Measurements from ENCODE around the gene SPTB.
A peak's percentile ranks its signal among the peaks of the same experiment; 100 is the strongest.

Gene SPTB

GRCh38 chr14:64721899-64722298 is 157.8 kb downstream of the SPTB start:
- no peak overlapping the region; the same call in 1 of the 2 replicates for H3K27ac ChIP-seq (ENCODE audit: extremely low read depth, low read depth, low read length)
- no peak overlapping the region for H3K4me3 ChIP-seq (ENCODE audit: low read depth, low read length)
- TF ChIP-seq ZNF544 (tag by site-specific recombination; IDR thresholded peaks at IDR 0.05), result no peak
- TF ChIP-seq PRDM1 (tag by site-specific recombination; IDR thresholded peaks at IDR 0.05), result peak; percentile 34; the same call in 1 of the 2 replicates
- TF ChIP-seq PRDM2 (tag by site-specific recombination; IDR thresholded peaks at IDR 0.05; ENCODE audit: borderline replicate concordance), result no peak
- CTCF ChIA-PET, result no interaction called here
- H3K4me1 ChIP-seq (ENCODE audit: control insufficient read depth, insufficient read depth, low read length), result peaks cover 36% of the 10 kb centered on the region
- no peaks in the 10 kb centered on the region for H3K36me3 ChIP-seq (ENCODE audit: control insufficient read depth in 2 of 2, insufficient read depth in 1 of 2, low read length in 2 of 2)
- POLR2A ChIA-PET, result interaction anchor here (1.0 kb wide), 1 partner anchor 13 kb away, joined by 3 read pairs; no protein-coding TSS in a partner anchor
- no peaks in the 10 kb centered on the region for H3K9me3 ChIP-seq (ENCODE audit: control insufficient read depth, insufficient read depth, low read depth, low read length)

- POLR2A ChIA-PET, result no interaction called here
- Histone ChIP-seq H3K4me3 (ENCODE audit: low read depth, low read length) (no peak overlapping the region), H3K4me1 (ENCODE audit: control insufficient read depth, insufficient read depth, low read length) (peaks cover 34% of the 10 kb centered on the region), H3K9me3 (ENCODE audit: control insufficient read depth, insufficient read depth, low read depth, low read length) (no peaks in the 10 kb centered on the region), H3K27ac (ENCODE audit: extremely low read depth, low read depth, low read length) (no peak overlapping the region; the same call in 1 of the 2 replicates), H3K36me3 (ENCODE audit: control insufficient read depth in 2 of 2, insufficient read depth in 1 of 2, low read length in 2 of 2) (no peaks in the 10 kb centered on the region)
- CTCF ChIA-PET, result interaction anchor here (0.7 kb wide), 1 partner anchor 10 kb away, joined by 3 read pairs; no protein-coding TSS in a partner anchor
- TF ChIP-seq ZNF114 (tag by site-specific recombination; IDR thresholded peaks at IDR 0.05), result no peak
- TF ChIP-seq ZNF629 (tag by site-specific recombination; IDR thresholded peaks at IDR 0.05), result no peak
- peak; percentile 46; the same call in 1 of the 2 replicates for TF ChIP-seq ZNF600 (tag by site-specific recombination; IDR thresholded peaks at IDR 0.05)
- TF ChIP-seq GLIS2 (tag by site-specific recombination; IDR thresholded peaks at IDR 0.05), result peak; percentile 33; the same call in 1 of the 2 replicates
- peak; percentile 98 for TF ChIP-seq ZIC2 (tag by site-specific recombination; IDR thresholded peaks at IDR 0.05)
- no peak for TF ChIP-seq ZNF843 (tag by site-specific recombination; IDR thresholded peaks at IDR 0.05)
- peak; percentile 88 for TF ChIP-seq ZNF423 (tag by site-specific recombination; IDR thresholded peaks at IDR 0.05)
- peak; percentile 92 for TF ChIP-seq GLIS1 (tag by site-specific recombination; IDR thresholded peaks at IDR 0.05)
- TF ChIP-seq ZNF175 (tag by site-specific recombination; IDR thresholded peaks at IDR 0.05), result no peak
- no peak for TF ChIP-seq ZBTB1 (tag by site-specific recombination; IDR thresholded peaks at IDR 0.05)
- TF ChIP-seq ZNF341 (tag by site-specific recombination; IDR thresholded peaks at IDR 0.05; ENCODE audit: low read depth), result peak; percentile 83
Observed at GRCh38 chr14:64721391-64721791, 158.3 kb downstream of the SPTB start.

GRCh38 chr14:64720131-64720576 is 159.6 kb downstream of the SPTB start:
- CTCF ChIA-PET, result interaction anchor here (1.0 kb wide), 1 partner anchor 42 kb away, joined by 6 read pairs; no protein-coding TSS in a partner anchor
- H3K4me3 ChIP-seq (ENCODE audit: low read depth, low read length), result no peak overlapping the region
- peak overlapping the region; percentile 57 for H3K27ac ChIP-seq (ENCODE audit: extremely low read depth, low read depth, low read length)
- H3K9me3 ChIP-seq (ENCODE audit: control insufficient read depth, insufficient read depth, low read depth, low read length), result no peaks in the 10 kb centered on the region
- H3K4me1 ChIP-seq (ENCODE audit: control insufficient read depth, insufficient read depth, low read length), result peaks cover 22% of the 10 kb centered on the region
- H3K36me3 ChIP-seq (ENCODE audit: control insufficient read depth in 2 of 2, insufficient read depth in 1 of 2, low read length in 2 of 2), result no peaks in the 10 kb centered on the region
- POLR2A ChIA-PET, result interaction anchor here (0.5 to 1.2 kb wide), 5 partner anchors 11 to 332 kb away, joined by 3 to 11 read pairs (median 4); partner anchors contain the start of genes HSPA2, MTHFD1 and PLEKHG3
- TF ChIP-seq ZNF629 (tag by site-specific recombination; IDR thresholded peaks at IDR 0.05) (peak; percentile 88), SP7 (tag by site-specific recombination; IDR thresholded peaks at IDR 0.05) (peak; percentile 83), HOXC10 (CRISPR knock-in tag; IDR thresholded peaks at IDR 0.05) (no peak), ZNF292 (tag by site-specific recombination; IDR thresholded peaks at IDR 0.05; ENCODE audit: borderline replicate concordance, low read depth) (no peak), FEZF1 (tag by site-specific recombination; IDR thresholded peaks at IDR 0.05) (peak; percentile 7; the same call in 1 of the 2 replicates), ZNF239 (tag by site-specific recombination; IDR thresholded peaks at IDR 0.05) (no peak), PATZ1 (tag by site-specific recombination; IDR thresholded peaks at IDR 0.05) (0 out of 2 replicates have a peak, but pooled peaks have one; percentile 16), ZNF37A (tag by site-specific recombination; IDR thresholded peaks at IDR 0.05) (no peak), ZNF202 (tag by site-specific recombination; IDR thresholded peaks at IDR 0.05; ENCODE audit: borderline replicate concordance) (no peak), ZNF132 (tag by site-specific recombination; IDR thresholded peaks at IDR 0.05; ENCODE audit: borderline replicate concordance) (no peak), ATF2 (tag by site-specific recombination; IDR thresholded peaks at IDR 0.05; ENCODE audit: low read depth) (peak; percentile 46)

Measured in HEK293 (cell line).